ENCODE measurements around the gene TNIP2.

TNIP2 gene

DNA sequence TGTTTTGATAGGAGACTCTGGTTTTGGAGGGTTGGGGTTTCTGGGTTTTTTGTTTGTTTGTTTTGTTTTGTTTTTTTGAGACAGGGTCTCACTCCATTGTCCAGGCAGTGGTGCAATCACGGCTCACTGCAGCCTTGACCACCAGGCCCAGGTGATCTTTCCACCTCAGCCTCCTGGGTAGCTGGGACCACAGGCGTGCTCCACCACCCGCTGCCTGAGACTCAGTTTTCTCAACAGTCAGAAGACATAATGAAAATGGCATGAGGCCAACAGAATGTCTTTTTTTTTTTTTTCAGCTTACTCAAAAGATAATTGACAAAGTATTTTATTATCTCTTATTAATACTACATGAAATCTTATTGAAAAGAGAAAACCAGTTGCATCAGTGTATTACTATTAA is 32.4 kb downstream of the TNIP2 start:
- H3K4me2 ChIP-seq: no peak overlapping the region

GRCh38 chr4:2722033-2722432 is 34.1 kb downstream of the TNIP2 start:
- Histone ChIP-seq H3K27ac (no peak overlapping the region), H3K4me3 (no peak overlapping the region), H3K36me3 (peaks cover 84% of the 10 kb centered on the region), H3K4me1 (no peaks in the 10 kb centered on the region), H4K20me1 (peaks cover 5% of the 10 kb centered on the region; the same call in 1 of the 2 replicates), H3K27me3 (no peaks in the 10 kb centered on the region), H3K9ac (no peak overlapping the region), H3K9me3 (no peaks in the 10 kb centered on the region), H3K4me2 (no peak overlapping the region)
- no peak for TF ChIP-seq Cebpa-rat (IDR thresholded peaks at IDR 0.05)

More for the DNA sequence above, 32.4 kb downstream of the TNIP2 start:
- Histone ChIP-seq H4K20me1 (peaks cover 5% of the 10 kb centered on the region; the same call in 1 of the 2 replicates), H3K4me3 (no peak overlapping the region), H3K36me3 (peaks cover 85% of the 10 kb centered on the region), H3K4me1 (no peaks in the 10 kb centered on the region), H3K27ac (no peak overlapping the region), H3K27me3 (no peaks in the 10 kb centered on the region), H3K9me3 (no peaks in the 10 kb centered on the region), H3K9ac (no peak overlapping the region)
- no peak for TF ChIP-seq Cebpa-rat (IDR thresholded peaks at IDR 0.05)

DNA sequence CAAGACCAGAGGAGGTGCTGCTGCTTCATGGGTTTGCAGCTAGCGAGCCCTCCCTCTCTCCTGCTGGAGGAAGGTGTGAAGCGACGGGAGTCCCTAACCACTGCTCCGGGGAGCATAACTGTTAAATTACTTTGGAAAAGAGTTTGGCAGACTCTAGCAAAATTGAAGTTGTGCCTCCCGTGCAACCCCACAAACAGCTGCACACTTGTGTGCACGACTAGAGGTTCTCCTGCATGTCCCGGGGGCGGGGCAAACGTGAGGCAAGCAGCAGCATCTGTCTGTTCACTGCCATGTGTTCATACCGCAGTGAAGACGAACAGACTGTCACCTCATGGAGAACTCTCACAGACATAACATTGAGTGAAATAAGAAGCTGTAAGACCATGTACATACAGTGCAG is 34.5 kb downstream of the TNIP2 start:
- Histone ChIP-seq H3K27me3 (no peaks in the 10 kb centered on the region), H3K27ac (no peak overlapping the region), H4K20me1 (peaks cover 5% of the 10 kb centered on the region; the same call in 1 of the 2 replicates), H3K4me3 (no peak overlapping the region), H3K9me3 (no peaks in the 10 kb centered on the region), H3K9ac (no peak overlapping the region), H3K4me1 (no peaks in the 10 kb centered on the region), H3K4me2 (no peak overlapping the region), H3K36me3 (peaks cover 85% of the 10 kb centered on the region)
- TF ChIP-seq Cebpa-rat (IDR thresholded peaks at IDR 0.05): no peak

DNA sequence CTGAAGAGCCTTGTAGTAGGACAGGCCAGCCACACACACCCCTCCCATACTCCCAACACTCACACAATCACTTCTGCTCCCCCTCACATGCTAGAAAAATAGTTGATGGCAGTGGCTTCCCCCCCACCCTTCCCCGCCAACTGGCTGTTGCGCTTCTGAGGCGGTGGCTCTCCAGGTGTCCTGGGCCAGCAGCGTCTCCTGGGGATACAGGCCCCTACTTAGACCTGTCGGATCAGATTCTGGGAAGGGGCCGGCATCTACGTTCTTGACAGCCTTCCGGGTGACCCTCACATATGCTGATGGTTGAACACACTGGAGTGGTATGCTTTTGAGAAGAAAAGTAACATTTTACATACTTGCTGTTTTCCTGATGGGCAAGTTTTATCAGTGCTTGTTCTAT is 39.9 kb downstream of the TNIP2 start:
- peaks cover 39% of the 10 kb centered on the region for H3K4me1 ChIP-seq
- no peaks in the 10 kb centered on the region for H3K27me3 ChIP-seq
- peaks cover 65% of the 10 kb centered on the region for H3K36me3 ChIP-seq
- peaks cover 4% of the 10 kb centered on the region; the same call in 1 of the 2 replicates for H3K9me3 ChIP-seq
- H4K20me1 ChIP-seq: peaks cover 8% of the 10 kb centered on the region; the same call in 1 of the 2 replicates
- H3K27ac ChIP-seq: no peak overlapping the region
- TF ChIP-seq Cebpa-rat (IDR thresholded peaks at IDR 0.05): no peak
- H3K4me3 ChIP-seq: no peak overlapping the region
- H3K4me2 ChIP-seq: no peak overlapping the region
- no peak overlapping the region for H3K9ac ChIP-seq

DNA sequence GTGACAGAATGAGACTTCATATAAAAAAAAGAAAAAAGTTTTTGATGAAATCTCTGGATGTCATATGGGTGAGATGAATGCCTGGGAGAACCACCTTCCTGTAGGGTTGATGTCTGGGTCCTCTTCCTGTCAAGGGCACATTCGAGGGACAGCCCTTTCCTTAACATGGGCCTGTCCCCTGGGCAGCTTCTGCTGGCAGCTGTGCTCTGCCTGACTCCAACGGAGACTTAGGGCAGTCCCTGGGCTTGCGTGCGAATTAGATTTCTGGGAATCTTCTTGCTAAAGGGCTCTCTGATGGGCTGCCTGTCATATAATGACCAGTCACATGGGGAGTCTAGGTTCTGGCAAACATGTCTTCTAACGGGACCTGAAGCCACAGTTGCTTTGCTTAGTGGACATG is 40.7 kb downstream of the TNIP2 start:
- Histone ChIP-seq H3K36me3 (peaks cover 61% of the 10 kb centered on the region), H3K4me1 (peaks cover 41% of the 10 kb centered on the region), H3K4me2 (no peak overlapping the region), H3K27me3 (no peaks in the 10 kb centered on the region), H4K20me1 (peaks cover 8% of the 10 kb centered on the region; the same call in 1 of the 2 replicates), H3K27ac (no peak overlapping the region), H3K9ac (no peak overlapping the region), H3K4me3 (no peak overlapping the region), H3K9me3 (peaks cover 4% of the 10 kb centered on the region; the same call in 1 of the 2 replicates)
- no peak for TF ChIP-seq Cebpa-rat (IDR thresholded peaks at IDR 0.05)

DNA sequence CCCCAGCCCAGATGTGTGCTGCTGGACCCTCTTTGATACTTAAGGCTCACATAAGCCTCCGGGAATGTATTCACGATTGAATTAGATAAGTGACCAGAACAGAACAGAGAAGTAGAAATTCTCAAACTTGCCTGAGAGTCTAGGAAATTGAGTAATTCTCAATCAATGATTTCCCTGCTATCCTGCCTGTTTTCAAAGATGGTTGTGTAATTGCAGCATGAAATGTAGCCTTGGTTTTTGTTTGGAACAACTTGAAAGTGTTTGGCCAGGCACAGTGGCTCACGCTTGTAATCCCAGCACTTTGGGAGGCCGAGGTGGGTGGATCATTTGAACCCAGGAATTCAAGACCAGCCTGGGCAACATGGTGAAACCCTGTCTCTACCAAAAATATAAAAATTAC is 41.2 kb downstream of the TNIP2 start:
- Histone ChIP-seq H3K4me3 (no peak overlapping the region), H3K36me3 (peaks cover 58% of the 10 kb centered on the region), H4K20me1 (peaks cover 8% of the 10 kb centered on the region; the same call in 1 of the 2 replicates), H3K4me1 (peaks cover 46% of the 10 kb centered on the region), H3K27me3 (no peaks in the 10 kb centered on the region), H3K27ac (no peak overlapping the region), H3K4me2 (peak overlapping the region; percentile 69), H3K9me3 (peaks cover 4% of the 10 kb centered on the region; the same call in 1 of the 2 replicates), H3K9ac (no peak overlapping the region)
- no peak for TF ChIP-seq Cebpa-rat (IDR thresholded peaks at IDR 0.05)

GRCh38 chr4:2714061-2714770 is 41.9 kb downstream of the TNIP2 start:
- H3K27me3 ChIP-seq: no peaks in the 10 kb centered on the region
- H3K9ac ChIP-seq: peak overlapping the region; percentile 37; the same call in 1 of the 2 replicates
- H3K9me3 ChIP-seq: peaks cover 4% of the 10 kb centered on the region; the same call in 1 of the 2 replicates
- H3K4me3 ChIP-seq: no peak overlapping the region
- no peak for TF ChIP-seq Cebpa-rat (IDR thresholded peaks at IDR 0.05)
- peaks cover 53% of the 10 kb centered on the region for H3K36me3 ChIP-seq
- H3K4me2 ChIP-seq: peak overlapping the region; percentile 69
- peaks cover 53% of the 10 kb centered on the region for H3K4me1 ChIP-seq
- H3K27ac ChIP-seq: peak overlapping the region; percentile 50; the same call in 1 of the 2 replicates
- peaks cover 8% of the 10 kb centered on the region; the same call in 1 of the 2 replicates for H4K20me1 ChIP-seq

DNA sequence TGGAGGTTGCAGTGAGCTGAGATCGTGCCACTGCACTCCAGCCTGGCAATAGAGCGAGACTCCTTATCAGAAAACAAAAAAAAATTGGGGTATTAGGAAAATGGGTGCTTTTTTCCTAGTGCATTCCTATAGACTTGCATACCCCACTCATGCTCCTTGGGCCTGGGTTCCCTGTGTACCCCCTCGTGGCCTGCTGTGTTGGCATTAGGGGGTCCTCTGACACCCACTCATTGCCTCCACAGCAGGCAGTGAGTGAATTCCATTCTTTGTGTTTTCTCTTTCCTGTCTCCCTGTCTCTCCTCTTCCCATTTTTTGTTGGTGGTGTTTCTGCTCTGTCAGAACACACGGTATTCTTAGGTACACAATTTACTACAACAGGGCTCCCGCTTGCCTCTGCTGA is 42.8 kb downstream of the TNIP2 start:
- Histone ChIP-seq H3K9ac (no peak overlapping the region), H3K36me3 (peaks cover 48% of the 10 kb centered on the region), H3K9me3 (peaks cover 4% of the 10 kb centered on the region; the same call in 1 of the 2 replicates), H3K4me2 (peak overlapping the region; percentile 69), H4K20me1 (peaks cover 8% of the 10 kb centered on the region; the same call in 1 of the 2 replicates), H3K4me3 (no peak overlapping the region), H3K27me3 (no peaks in the 10 kb centered on the region), H3K27ac (no peak overlapping the region), H3K4me1 (peaks cover 55% of the 10 kb centered on the region)
- TF ChIP-seq Cebpa-rat (IDR thresholded peaks at IDR 0.05): no peak

DNA sequence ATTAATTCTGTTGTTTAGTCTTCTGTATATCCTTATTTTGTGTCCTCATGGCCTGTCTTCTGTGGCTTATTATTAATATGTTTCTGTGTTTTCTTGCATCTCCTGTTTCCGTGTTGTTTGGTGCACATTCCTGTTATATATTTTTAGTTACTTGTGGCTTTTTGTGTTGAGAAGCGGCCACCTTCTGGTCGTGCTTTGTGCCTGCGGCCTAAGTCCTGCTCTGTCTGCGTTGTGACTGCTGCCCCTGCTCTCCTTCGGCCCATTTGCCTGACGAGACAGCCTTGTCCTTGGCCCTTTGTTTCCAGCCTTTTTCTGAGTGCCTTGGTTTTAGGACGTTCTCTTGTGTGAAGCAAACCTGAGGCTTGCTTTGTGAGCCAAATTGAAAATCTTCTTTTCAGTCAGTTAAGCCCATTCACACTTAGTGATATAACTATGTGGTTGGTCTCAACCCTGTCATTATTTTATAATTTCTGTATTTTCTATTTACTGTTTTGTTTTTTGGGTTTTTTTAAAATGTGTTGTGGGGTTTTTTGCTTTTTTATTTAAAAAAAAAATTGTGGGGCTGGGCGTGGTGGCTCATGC is 43.8 kb downstream of the TNIP2 start:
- peak overlapping the region; percentile 58 for H3K27ac ChIP-seq
- H3K27me3 ChIP-seq: no peaks in the 10 kb centered on the region
- H3K9me3 ChIP-seq: peaks cover 4% of the 10 kb centered on the region; the same call in 1 of the 2 replicates
- H3K4me1 ChIP-seq: peaks cover 55% of the 10 kb centered on the region
- no peak for TF ChIP-seq Cebpa-rat (IDR thresholded peaks at IDR 0.05)
- H3K4me2 ChIP-seq: peak overlapping the region; percentile 53
- H4K20me1 ChIP-seq: peaks cover 8% of the 10 kb centered on the region; the same call in 1 of the 2 replicates
- H3K36me3 ChIP-seq: peaks cover 50% of the 10 kb centered on the region
- H3K4me3 ChIP-seq: no peak overlapping the region
- peak overlapping the region; percentile 27; the same call in 1 of the 2 replicates for H3K9ac ChIP-seq

DNA sequence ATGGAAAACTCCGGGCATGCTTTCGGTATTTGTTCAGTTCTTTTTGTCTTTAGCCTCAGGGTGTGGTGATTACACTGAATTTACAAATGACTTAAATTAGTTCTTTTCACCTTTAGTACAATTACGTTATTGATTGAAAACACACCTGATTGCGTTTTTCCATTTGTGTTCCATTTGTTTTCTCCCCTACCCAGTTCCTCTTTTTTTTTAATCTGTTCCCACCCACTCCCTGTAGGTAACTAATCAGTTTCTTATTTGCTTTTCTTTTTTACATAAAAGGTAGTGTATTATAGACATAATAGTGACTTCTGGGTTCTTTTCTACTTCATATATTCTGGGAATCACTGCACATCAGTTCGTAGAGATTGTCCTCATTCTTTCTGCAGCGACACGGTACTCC is 53.4 kb downstream of the TNIP2 start:
- H3K4me1 ChIP-seq: peaks cover 5% of the 10 kb centered on the region
- peaks cover 95% of the 10 kb centered on the region for H3K36me3 ChIP-seq
- no peaks in the 10 kb centered on the region for H3K27me3 ChIP-seq
- no peak overlapping the region for H3K9ac ChIP-seq
- H3K4me2 ChIP-seq: no peak overlapping the region
- no peak overlapping the region for H3K4me3 ChIP-seq
- TF ChIP-seq Cebpa-rat (IDR thresholded peaks at IDR 0.05): no peak
- H4K20me1 ChIP-seq: peaks cover 16% of the 10 kb centered on the region; the same call in 1 of the 2 replicates
- no peak overlapping the region for H3K27ac ChIP-seq
- no peaks in the 10 kb centered on the region for H3K9me3 ChIP-seq

All from BLaER1 (cell line).